Effector CD8-positive, alpha-beta T cell (primary cell): ENCODE results near the gene UVRAG.
"Not testable (repeated sequence)": the region's sequence is repeated elsewhere in the genome, so short reads cannot be mapped to it uniquely, and the experiment has no call there.

Source experiments
- DNase-seq: peaks from one replicate; lab custom pipeline; 2025; lab: John Stamatoyannopoulos, UW

UVRAG gene

GRCh38 chr11:76069001-76069400 lies 254.0 kb downstream of the UVRAG start:
- DNase-seq = no peak

GRCh38 chr11:76071090-76071489 lies 256.1 kb downstream of the UVRAG start:
- no peak for DNase-seq

- DNase-seq = no peak
Measured at GRCh38 chr11:76073724-76074123, 258.7 kb downstream of the UVRAG start.

GRCh38 chr11:76074148-76075095 lies 259.4 kb downstream of the UVRAG start:
- no peak for DNase-seq

- no peak for DNase-seq
Measured at GRCh38 chr11:76075716-76076115, 260.7 kb downstream of the UVRAG start.

- DNase-seq = not testable (repeated sequence)
Measured at GRCh38 chr11:76076253-76076652, 261.2 kb downstream of the UVRAG start.

- DNase-seq = no peak
Measured at GRCh38 chr11:76076749-76077148, 261.7 kb downstream of the UVRAG start.

- DNase-seq = no peak
Measured at GRCh38 chr11:76077575-76078150, 262.7 kb downstream of the UVRAG start.

- not testable (repeated sequence) for DNase-seq
Measured at GRCh38 chr11:76081084-76081483, 266.1 kb downstream of the UVRAG start.

GRCh38 chr11:76083563-76084451 lies 268.8 kb downstream of the UVRAG start:
- DNase-seq = no peak

- no peak for DNase-seq
Measured at GRCh38 chr11:76085270-76085669, 270.3 kb downstream of the UVRAG start.

GRCh38 chr11:76086743-76087635 lies 272.0 kb downstream of the UVRAG start:
- DNase-seq = no peak

GRCh38 chr11:76087749-76088148 lies 272.7 kb downstream of the UVRAG start:
- DNase-seq = no peak

GRCh38 chr11:76088511-76088910 lies 273.5 kb downstream of the UVRAG start:
- no peak for DNase-seq

- DNase-seq = no peak
Measured at GRCh38 chr11:76090174-76090573, 275.2 kb downstream of the UVRAG start.

GRCh38 chr11:76090821-76091220 lies 275.8 kb downstream of the UVRAG start:
- DNase-seq = no peak

GRCh38 chr11:76094740-76095139 lies 279.7 kb downstream of the UVRAG start:
- DNase-seq = no peak

GRCh38 chr11:76095891-76096290 lies 280.9 kb downstream of the UVRAG start:
- no peak for DNase-seq

- DNase-seq = no peak
Measured at GRCh38 chr11:76096552-76096951, 281.5 kb downstream of the UVRAG start.

GRCh38 chr11:76102802-76103201 lies 287.8 kb downstream of the UVRAG start:
- DNase-seq = no peak

GRCh38 chr11:76103460-76103859 lies 288.4 kb downstream of the UVRAG start:
- no peak for DNase-seq
